Gastroesophageal sphincter (tissue), 4 donors: ENCODE results near the gene ITIH1. TPM values are rescaled to one million over a fixed set of nuclear protein-coding genes. Genes with fewer than 3 reads are reported as not detected.

Experiments used
- ATAC-seq: fragments of 150-250 bp; one replicate; pipeline ENCODE4 v1.9.1; 2016; ENCODE audit warnings: mild to moderate bottlenecking, moderate library complexity
- H3K27ac ChIP-seq, 4 donors: fragments of 200-600 bp; sonication (generic) in 3 of 4; 1 replicate in 3 of 4; 2 replicates in 1 of 4; pipeline ENCODE4 v1.5.1; 2016 to 2019
- H3K27me3 ChIP-seq: fragments of 200-600 bp; sonication (generic); one replicate; pipeline ENCODE4 v1.5.1; 2019
- H3K36me3 ChIP-seq, 2 donors: fragments of 200-600 bp; sonication (generic); one replicate each; pipeline ENCODE4 v1.5.1; 2019; ENCODE audit warnings: control low read depth in 1 of 2
- H3K4me1 ChIP-seq, 3 donors: fragments of 200-600 bp; sonication (generic); 1 replicate in 2 of 3; 2 replicates in 1 of 3; pipeline ENCODE4 v1.5.1; 2016 to 2019; ENCODE audit warnings: control low read depth in 2 of 3
- H3K4me3 ChIP-seq, 2 donors: fragments of 200-600 bp; sonication (generic); one replicate each; pipeline ENCODE4 v1.5.1; 2019; ENCODE audit warnings: mild to moderate bottlenecking in 1 of 2, moderate library complexity in 1 of 2
- H3K9me3 ChIP-seq, 3 donors: fragments of 200-600 bp; sonication (generic); one replicate each; pipeline ENCODE4 v1.5.1; 2017 to 2019; ENCODE audit warnings: control low read depth in 2 of 3
- CTCF ChIP-seq, 4 experiments: fragments of 200-600 bp in 2 of 4; fragments of 450-650 bp in 2 of 4; sonication (generic) in 1 of 4; IDR thresholded peaks; one replicate each; pipeline ENCODE4 v1.5.1; 2017 to 2019; ENCODE audit warnings: antibody characterized with exemption in 4 of 4, mild to moderate bottlenecking in 2 of 4, moderate library complexity in 2 of 4
- EP300 ChIP-seq: sonication (generic); formaldehyde crosslinking; IDR thresholded peaks from one replicate; pipeline ENCODE4 v1.6.1; 2017; ENCODE audit warnings: antibody characterized with exemption, mild to moderate bottlenecking
- POLR2A ChIP-seq, 2 donors: fragments of 450-650 bp; IDR thresholded peaks; one replicate each; pipeline ENCODE4 v1.6.1; 2017; ENCODE audit warnings: antibody characterized with exemption in 2 of 2, mild to moderate bottlenecking in 2 of 2, moderate library complexity in 1 of 2
- POLR2AphosphoS5 ChIP-seq: sonication (generic); formaldehyde crosslinking; IDR thresholded peaks from one replicate; pipeline ENCODE4 v1.6.1; 2017; ENCODE audit warnings: antibody characterized with exemption
- WGBS, 2 donors: methylation state at CpG; one replicate each; pipeline ENCODE4 v1.1.5; 2018; ENCODE audit warnings: low coverage in 1 of 2; 5-methylcytosine and 5-hydroxymethylcytosine counted together
- total RNA-seq, 4 donors: library from RNA; depleted of rRNA; stranded (reverse); fragments of >200 nt; gene quantifications; one replicate each; pipeline ENCODE4 v1.1.0, GENCODE V29; 2016

Gene ITIH1
- total RNA-seq, 4 donors from 2014 or later, result not detected

GRCh38 chr3:52792961-52793695 lies 15.7 kb downstream of the ITIH1 start:
- whole genome bisulfite sequencing, 2 donors, result 71 to 79% methylated on average over 3 to 12 of the region's 18 CpGs
- no peaks in the 10 kb centered on the region for H3K4me1 ChIP-seq
- no peak for ATAC-seq

DNA sequence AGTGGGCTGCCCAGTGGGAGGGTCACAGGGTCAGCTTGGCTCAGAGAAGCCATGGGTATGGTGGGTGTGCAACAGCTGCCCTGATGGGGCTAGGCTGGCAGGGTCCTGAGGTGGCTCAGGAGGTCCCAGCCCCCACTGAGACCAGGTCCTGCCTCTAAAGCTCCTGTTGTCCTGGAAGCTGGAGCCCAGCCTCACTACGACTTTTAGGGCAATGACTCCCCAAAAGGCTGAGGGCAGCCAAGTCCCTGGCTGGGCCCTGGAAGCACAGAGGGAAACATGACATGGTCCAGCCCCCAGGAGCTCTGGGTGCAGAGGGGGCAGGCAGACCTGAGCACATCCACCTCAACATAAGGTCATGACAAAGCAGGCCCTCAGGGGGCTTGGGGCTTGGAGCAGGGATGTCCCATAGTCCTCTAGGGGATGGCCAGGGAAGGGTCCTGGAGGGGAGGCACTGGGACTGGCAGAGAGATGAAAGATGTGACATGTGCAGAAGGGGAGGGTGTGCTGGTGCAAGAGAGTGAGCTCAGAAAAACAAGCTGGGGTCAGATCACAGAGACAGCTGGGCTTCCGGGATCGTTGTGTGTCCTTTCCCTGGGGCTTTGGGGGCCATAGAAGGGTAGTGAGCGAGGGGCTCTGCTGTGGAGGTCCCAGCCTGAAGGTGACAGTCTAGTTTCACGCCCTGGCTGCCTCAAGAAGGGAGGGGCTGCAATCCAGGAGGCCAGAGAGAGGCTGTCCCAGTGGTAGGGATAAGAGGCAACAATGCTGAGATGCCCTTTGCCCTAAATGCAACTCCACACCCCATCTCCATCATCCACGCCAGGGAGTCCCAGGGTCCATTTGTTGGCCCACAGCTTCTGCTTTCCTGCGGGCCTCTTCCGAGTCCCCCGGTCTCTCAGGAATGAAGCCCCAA lies 16.6 kb downstream of the ITIH1 start:
- no peak for ATAC-seq
- H3K27me3 ChIP-seq, result no peaks in the 10 kb centered on the region

More at GRCh38 chr3:52792961-52793695, 15.7 kb downstream of the ITIH1 start:
- Histone ChIP-seq H3K27ac (no peak overlapping the region), H3K36me3 (no peaks in the 10 kb centered on the region), H3K9me3 (no peaks in the 10 kb centered on the region), H3K4me3 (no peak overlapping the region), H3K27me3 (no peaks in the 10 kb centered on the region)
- TF ChIP-seq POLR2AphosphoS5, result no peak
- no peak for TF ChIP-seq EP300
- TF ChIP-seq POLR2A (IDR thresholded peaks at IDR 0.05), result no peak
- no peak for TF ChIP-seq CTCF (IDR thresholded peaks at IDR 0.05)

DNA sequence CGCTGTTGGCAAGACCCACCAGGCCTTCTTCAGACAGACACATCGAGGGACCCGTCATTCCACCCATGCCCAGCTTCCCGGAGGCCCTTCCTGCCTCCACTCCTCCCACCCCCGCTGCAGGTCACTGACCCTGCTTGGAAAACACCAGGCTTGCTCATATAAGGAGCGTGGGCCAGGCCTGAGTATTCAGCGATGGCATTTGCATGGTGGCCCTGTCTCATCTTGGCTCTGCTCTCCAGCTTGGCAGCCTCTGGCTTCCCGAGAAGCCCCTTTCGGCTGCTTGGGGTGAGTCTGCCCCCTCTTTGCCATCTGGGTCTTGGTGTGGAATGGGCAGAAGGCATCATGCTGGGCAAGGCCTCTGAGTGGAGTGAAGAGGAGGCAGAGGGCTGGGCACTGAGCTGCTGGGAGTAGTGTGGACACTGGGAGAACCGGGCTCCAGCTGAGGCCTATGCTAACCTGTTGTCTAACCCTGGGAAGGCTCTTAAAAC lies 17.3 kb downstream of the ITIH1 start, which contains the start of gene ITIH3:
Gene ITIH3, plus strand, starts transcription at position 185 of the 488 bp plus-strand sequence. Its CDS starts 8 bp downstream, at position 193.
- Histone ChIP-seq H3K4me3 (no peak within 1 kb of the TSS), H3K27ac (no peak within 1 kb of the TSS), H3K4me1 (no peaks in the 10 kb centered on the region), H3K9me3 (no peaks in the 10 kb centered on the region), H3K27me3 (no peaks in the 10 kb centered on the region), H3K36me3 (no peaks in the 10 kb centered on the region)
- WGBS, 2 donors, result 51 to 69% methylated on average over 3 to 4 of the region's 10 CpGs
- TF ChIP-seq EP300 (no peak), POLR2AphosphoS5 (no peak), CTCF (IDR thresholded peaks at IDR 0.05) (no peak), POLR2A (IDR thresholded peaks at IDR 0.05) (no peak)
- ATAC-seq, result no peak

More for the DNA sequence above, 16.6 kb downstream of the ITIH1 start:
- Histone ChIP-seq H3K36me3 (no peaks in the 10 kb centered on the region), H3K27ac (no peak overlapping the region), H3K4me1 (no peaks in the 10 kb centered on the region), H3K4me3 (no peak overlapping the region), H3K9me3 (no peaks in the 10 kb centered on the region)
- whole genome bisulfite sequencing, 2 donors, result 64 to 83% methylated on average over 1 to 7 of the region's 9 CpGs
- no peak for TF ChIP-seq POLR2A (IDR thresholded peaks at IDR 0.05)
- TF ChIP-seq CTCF (IDR thresholded peaks at IDR 0.05), result no peak
- no peak for TF ChIP-seq POLR2AphosphoS5
- no peak for TF ChIP-seq EP300

DNA sequence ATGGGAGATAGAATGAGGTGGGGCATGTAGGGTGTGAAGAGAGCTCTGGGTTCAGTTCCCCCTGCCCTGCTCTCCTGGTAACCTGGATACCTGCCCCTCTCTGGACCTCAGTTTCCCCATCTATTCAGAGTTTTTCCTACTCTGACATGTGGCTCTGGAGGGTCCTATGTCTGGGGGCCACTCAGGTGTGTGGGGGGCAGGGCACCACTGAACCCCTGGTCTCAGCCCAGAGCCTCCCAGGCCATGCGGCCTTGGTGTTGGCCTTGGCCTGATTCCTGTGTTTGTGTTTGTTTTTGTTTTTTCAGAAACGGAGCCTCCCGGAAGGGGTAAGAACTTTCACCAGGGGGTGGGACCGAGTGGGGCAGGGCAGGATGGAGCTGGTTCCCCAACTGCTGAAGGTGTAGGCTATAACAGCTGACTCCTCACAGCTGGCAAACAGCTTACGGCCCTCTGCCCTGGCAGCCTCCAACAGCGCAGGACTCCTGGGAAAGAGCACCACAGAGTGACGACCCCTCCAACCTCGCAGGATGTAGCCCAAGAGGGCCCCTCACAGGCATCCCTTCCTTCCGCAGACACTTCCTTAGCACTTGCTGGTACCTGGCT lies 18.0 kb downstream of the ITIH1 start:
- Histone ChIP-seq H3K4me1 (no peaks in the 10 kb centered on the region), H3K27me3 (no peaks in the 10 kb centered on the region), H3K9me3 (no peaks in the 10 kb centered on the region), H3K4me3 (no peak overlapping the region), H3K27ac (no peak overlapping the region), H3K36me3 (no peaks in the 10 kb centered on the region)
- 80% methylated on average over 1 of the region's 9 CpGs; no CpG with 5 or more reads in 1 of the 2 donors for WGBS, 2 donors
- no peak for ATAC-seq
- TF ChIP-seq POLR2AphosphoS5, result no peak
- TF ChIP-seq EP300, result no peak
- TF ChIP-seq POLR2A (IDR thresholded peaks at IDR 0.05), result no peak
- TF ChIP-seq CTCF (IDR thresholded peaks at IDR 0.05), result no peak
